Measurements from ENCODE around the gene PLCD3. TPM values are rescaled to one million over a fixed set of nuclear protein-coding genes. Genes with fewer than 3 reads are reported as not detected.

PLCD3 gene
- total and polyA plus RNA-seq, 10 of the 15 experiments (the other 5 are each of a cell fraction or from before 2014, with no cell fraction given), result 0.02 to 1.6 (median 0.44) TPM

GRCh38 chr17:45096926-45097325 is 35.4 kb downstream of the PLCD3 start:
- in situ Hi-C loops (cut with MboI), result no loop called here

More at GRCh38 chr17:45096926-45097325, 35.4 kb downstream of the PLCD3 start:
- no peak overlapping the region for H3K9ac ChIP-seq (ENCODE audit: control insufficient read depth, insufficient read depth, low read length)
- no peaks in the 10 kb centered on the region for H3K27me3 ChIP-seq (replicated peaks in 1 of 2; ENCODE audit: control insufficient read depth in 2 of 2, insufficient read depth in 2 of 2, low read length in 1 of 2)
- intact Hi-C loops (cut with micrococcal nuclease; ENCODE audit: unreplicated experiment), result loop anchor here (5.0 kb wide), 1 partner anchor 80 kb away; no protein-coding TSS in a partner anchor
- ChIA-PET CTCF (interaction anchor here (1.2 to 4.7 kb wide), 7 partner anchors 9 to 317 kb away, joined by 3 to 70 read pairs (median 5); no protein-coding TSS in a partner anchor), POLR2A (interaction anchor here (0.6 kb wide), 1 partner anchor 605 kb away, joined by 3 read pairs; no protein-coding TSS in a partner anchor), RAD21 (ENCODE audit: unreplicated experiment) (interaction anchor here (3.2 kb wide), 1 partner anchor 177 kb away, joined by 26 read pairs; no protein-coding TSS in a partner anchor), SMC1A (ENCODE audit: uncharacterized antibody, unreplicated experiment) (interaction anchor here (1.0 to 7.0 kb wide), 3 partner anchors 15 to 177 kb away, joined by 3 to 38 read pairs (median 5); no protein-coding TSS in a partner anchor)
- no peaks in the 10 kb centered on the region for H3K9me3 ChIP-seq (replicated peaks; ENCODE audit: control insufficient read depth, insufficient read depth, low read length)
- no peaks in the 10 kb centered on the region for H3K79me2 ChIP-seq (ENCODE audit: control insufficient read depth, insufficient read depth, low read length)
- ATAC-seq (no peak), DNase-seq (ENCODE audit: low read depth, low spot score) (no peak), FAIRE-seq (no peak)
- no peak overlapping the region for H3K4me3 ChIP-seq
- H3K27ac ChIP-seq (ENCODE audit: control insufficient read depth, insufficient read depth), result no peak overlapping the region
- H3K36me3 ChIP-seq (ENCODE audit: control insufficient read depth in 2 of 2, insufficient read depth in 2 of 2, low read length in 1 of 2), result peaks cover 45 to 47% of the 10 kb centered on the region in 2 experiments
- H4K20me1 ChIP-seq (ENCODE audit: control insufficient read depth, insufficient read depth), result no peaks in the 10 kb centered on the region
- H2AFZ ChIP-seq (ENCODE audit: control insufficient read depth, low read depth, low read length), result no peak overlapping the region
- H3K4me2 ChIP-seq (ENCODE audit: control insufficient read depth, insufficient read depth), result no peak overlapping the region
- TF ChIP-seq CUX1 (IDR thresholded peaks at IDR 0.05; ENCODE audit: insufficient replicate concordance, low read depth, low read length) (no peak), ZNF274 (IDR thresholded peaks at IDR 0.05; ENCODE audit: insufficient read depth, insufficient read length) (no peak), ZNF622 (IDR thresholded peaks at IDR 0.05) (no peak), CEBPB (IDR thresholded peaks at IDR 0.05; ENCODE audit: borderline replicate concordance in 1 of 2, low read depth in 2 of 2, low read length in 2 of 2) (no peak), SUPT20H (IDR thresholded peaks at IDR 0.05; ENCODE audit: borderline replicate concordance, control insufficient read depth, low read depth, low read length) (no peak), ZBTB33 (IDR thresholded peaks at IDR 0.05) (no peak), HDAC6 (IDR thresholded peaks at IDR 0.05; ENCODE audit: unreplicated experiment) (no peak)
- TF ChIP-seq, protein P1, sequence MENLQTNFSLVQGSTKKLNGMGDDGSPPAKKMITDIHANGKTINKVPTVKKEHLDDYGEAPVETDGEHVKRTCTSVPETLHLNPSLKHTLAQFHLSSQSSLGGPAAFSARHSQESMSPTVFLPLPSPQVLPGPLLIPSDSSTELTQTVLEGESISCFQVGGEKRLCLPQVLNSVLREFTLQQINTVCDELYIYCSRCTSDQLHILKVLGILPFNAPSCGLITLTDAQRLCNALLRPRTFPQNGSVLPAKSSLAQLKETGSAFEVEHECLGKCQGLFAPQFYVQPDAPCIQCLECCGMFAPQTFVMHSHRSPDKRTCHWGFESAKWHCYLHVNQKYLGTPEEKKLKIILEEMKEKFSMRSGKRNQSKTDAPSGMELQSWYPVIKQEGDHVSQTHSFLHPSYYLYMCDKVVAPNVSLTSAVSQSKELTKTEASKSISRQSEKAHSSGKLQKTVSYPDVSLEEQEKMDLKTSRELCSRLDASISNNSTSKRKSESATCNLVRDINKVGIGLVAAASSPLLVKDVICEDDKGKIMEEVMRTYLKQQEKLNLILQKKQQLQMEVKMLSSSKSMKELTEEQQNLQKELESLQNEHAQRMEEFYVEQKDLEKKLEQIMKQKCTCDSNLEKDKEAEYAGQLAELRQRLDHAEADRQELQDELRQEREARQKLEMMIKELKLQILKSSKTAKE (IDR thresholded peaks at IDR 0.05; ENCODE audit: low read depth, poor library complexity, severe bottlenecking), result no peak
- 94% methylated on average over 7 of the region's 11 CpGs for WGBS (ENCODE audit: insufficient coverage, insufficient replicate concordance, low lambda C conversion rate, missing lambda C conversion rate)
- no peaks in the 10 kb centered on the region for H3K4me1 ChIP-seq (ENCODE audit: control insufficient read depth, insufficient read depth, low read length)
- BruUV-seq (replicated peaks), result no TSS peak
